AG08396 (cell line): ENCODE results near the gene CYP2W1.
"Not testable (repeated sequence)": the region's sequence is repeated elsewhere in the genome, so short reads cannot be mapped to it uniquely, and the experiment has no call there.

Source experiments
- DNase-seq: peaks from one replicate; pipeline ENCODE4 v3.0.0; 2012; ENCODE audit warnings: low spot score, mixed read lengths

Gene CYP2W1, protein sequence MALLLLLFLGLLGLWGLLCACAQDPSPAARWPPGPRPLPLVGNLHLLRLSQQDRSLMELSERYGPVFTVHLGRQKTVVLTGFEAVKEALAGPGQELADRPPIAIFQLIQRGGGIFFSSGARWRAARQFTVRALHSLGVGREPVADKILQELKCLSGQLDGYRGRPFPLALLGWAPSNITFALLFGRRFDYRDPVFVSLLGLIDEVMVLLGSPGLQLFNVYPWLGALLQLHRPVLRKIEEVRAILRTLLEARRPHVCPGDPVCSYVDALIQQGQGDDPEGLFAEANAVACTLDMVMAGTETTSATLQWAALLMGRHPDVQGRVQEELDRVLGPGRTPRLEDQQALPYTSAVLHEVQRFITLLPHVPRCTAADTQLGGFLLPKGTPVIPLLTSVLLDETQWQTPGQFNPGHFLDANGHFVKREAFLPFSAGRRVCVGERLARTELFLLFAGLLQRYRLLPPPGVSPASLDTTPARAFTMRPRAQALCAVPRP

DNA sequence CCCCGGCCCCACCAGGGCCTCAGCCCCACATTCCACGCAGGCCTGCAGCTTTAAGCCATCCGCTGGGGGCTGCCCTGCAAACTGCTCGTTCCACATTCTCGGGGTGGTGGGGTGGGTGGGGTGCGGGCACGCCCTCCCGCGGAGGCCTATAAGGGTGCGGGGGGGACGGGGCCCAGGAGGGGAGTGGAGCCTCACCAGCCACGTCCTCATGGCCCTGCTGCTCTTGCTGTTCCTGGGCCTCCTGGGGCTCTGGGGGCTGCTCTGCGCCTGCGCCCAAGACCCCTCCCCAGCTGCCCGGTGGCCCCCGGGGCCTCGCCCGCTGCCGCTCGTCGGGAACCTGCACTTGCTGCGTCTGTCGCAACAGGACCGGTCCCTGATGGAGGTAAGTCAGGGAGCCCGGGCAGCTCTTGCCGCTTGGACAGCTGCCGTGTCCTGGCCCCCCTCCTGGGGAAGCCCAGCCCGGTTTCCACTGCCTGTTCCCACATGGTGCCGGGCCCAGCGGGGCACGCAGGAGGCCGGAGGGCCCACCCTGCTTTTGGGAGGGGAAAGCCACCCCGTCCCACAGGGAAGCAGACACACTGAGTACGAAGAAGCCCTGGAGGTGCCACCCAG lies at the start of gene CYP2W1:
CYP2W1 (plus strand) TSS at position 178 of the 612 bp plus-strand sequence; CDS start at position 209, 31 bp downstream.
- no peak for DNase-seq

DNA sequence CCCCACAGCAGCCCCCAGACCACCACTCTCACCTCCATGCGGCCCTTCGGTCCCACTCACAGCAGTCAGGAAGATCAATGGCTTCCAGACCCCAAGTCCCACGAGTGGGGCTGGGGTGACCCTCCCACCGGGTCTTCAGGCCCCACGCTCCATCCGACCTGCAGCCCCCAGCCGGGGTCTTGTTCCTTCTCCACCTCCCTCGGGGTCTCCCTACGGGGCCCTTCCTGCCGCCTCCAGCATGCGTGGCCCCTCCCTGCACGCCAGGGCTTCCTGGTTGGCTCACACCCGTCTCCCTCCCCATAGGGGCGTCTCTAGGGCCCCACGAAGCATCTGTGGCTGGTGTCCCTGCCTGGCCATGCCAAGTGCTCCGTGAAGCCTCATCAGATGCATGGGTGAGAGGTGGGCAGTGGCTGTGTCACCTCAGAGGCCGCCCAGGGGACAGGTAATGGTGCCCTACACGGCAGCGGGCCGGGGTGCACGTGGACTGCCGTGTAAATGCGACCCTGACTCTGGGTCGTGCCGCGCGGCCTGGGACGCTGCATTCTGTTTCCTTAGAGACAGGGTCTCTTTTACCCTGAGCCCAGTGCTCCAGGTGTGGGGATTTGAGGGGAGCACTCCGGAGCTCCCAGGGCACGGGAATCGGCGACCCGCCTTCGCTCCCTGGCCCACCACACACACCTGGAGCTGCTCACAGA lies 48.4 kb upstream of the CYP2W1 start:
- no peak for DNase-seq

DNA sequence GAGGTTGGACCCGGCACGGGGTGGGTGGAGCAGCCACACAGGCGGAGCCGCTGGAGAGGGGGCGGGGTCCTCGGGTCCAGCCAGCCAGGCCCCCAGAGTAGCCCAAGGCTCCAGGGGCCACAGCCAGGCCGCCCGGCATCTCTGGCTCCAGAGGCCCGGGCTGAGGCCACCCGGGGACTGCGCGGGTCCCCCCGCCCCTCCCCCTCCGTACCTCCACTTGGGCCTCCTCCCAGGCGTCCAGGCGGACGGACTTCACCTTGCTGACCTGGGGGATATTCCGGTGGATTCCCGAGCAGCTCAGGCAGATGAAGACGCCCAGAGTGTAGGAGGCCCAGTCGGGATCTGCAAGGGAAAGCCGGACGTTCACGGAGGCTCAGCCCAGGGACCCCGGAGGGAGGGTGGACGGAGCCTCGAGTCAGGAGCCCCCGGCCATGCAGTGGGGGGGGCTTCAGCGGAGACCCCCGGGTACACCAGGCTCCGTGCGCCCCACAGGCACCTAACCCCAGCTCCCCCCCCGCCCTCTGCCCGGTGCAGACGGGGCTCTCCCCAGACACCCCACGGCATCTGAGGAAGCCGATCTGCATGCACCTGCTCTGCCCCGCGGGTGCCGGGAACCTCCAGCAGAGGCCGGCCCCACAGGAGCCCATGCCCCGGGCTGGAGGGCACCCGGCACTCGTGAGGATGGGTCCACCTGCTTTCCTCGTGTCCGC lies 47.7 kb upstream of the CYP2W1 start:
- no peak for DNase-seq

DNA sequence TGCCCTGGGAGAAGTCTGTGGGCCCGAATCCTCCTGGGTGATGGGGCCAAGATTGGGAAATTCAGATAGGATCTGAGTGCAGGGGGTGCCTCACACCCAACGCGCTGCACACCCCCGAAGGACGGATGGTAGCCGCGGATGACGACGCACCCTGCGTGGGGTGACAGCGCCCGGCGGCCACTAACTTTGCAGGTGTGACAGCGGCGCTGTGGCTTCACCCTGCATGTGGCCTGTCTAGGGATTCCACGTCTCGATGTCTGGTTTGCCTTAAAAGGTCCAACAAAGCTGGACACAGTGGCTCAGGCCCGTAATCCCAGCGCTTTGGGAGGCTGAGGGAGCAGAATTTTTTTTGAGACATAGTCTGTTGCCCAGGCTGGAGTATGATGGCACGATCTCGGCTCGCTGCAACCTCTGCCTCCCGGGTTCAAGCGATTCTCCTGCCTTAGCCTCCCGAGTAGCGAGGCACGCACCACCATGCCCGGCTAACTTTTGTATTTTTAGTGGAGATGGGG lies 47.1 kb upstream of the CYP2W1 start:
- DNase-seq = no peak

DNA sequence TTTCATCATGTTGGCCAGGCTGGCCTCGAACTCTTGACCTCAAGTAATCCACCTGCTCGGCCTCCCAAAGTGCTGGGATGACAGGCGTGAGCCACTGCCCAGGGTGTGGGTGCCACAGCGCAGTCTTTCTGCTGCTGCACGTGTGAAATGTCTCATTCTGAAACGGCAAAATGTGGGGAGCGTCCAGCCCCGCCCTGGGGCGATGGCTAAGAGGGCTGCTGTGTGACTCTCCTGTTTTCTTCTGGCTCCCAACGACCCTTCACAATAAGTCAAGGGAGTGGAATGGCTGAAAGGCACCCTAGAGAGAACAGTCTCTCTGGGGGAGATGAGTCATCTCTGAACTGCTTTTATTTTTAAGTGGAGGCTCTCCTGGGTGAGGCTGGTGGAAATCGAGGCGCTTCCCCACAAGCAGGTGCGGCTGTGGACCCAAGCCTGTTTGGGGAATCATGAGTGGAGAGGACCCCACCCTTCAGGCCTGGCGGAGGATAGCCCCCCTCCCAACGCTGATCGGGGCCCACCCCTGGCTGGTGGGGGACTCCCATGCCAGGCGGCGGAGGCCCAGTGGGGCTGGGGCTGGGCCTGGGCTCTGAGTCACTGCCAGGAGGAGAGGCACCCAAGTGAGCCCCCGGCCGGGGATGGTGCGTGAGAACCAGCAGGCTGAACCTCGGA lies 46.5 kb upstream of the CYP2W1 start:
- DNase-seq = peak; percentile 86

DNA sequence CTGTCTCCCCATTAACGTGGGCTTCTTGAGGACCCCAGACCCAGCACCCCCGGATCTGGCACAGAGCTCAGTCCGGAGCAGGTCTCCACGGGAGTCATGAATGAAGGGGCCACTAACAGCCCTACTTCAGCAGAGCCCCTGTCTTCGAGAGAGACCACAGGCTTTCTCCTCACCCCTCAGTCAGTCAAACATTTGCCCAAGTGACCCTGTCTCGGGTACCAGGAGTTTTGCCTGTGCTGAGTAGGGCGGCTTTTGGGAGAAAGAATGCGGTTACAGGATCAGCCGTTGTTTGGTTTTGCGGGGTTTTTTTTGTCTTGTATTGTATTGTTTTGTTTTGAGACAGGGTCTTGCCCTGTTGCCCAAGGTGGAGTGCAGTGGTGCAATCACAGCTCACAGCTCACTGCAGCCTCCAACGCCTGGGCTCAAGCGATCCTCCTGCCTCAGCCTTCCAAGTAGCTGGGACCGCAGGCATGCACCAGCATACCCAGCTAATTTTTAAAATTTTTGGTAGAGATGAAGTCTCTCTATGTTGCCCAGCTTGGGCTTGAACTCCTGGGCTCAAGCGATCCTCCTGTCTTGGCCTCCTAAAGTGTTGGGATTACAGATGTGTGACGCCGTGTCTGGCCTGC lies 45.0 kb upstream of the CYP2W1 start:
- no peak for DNase-seq

DNA sequence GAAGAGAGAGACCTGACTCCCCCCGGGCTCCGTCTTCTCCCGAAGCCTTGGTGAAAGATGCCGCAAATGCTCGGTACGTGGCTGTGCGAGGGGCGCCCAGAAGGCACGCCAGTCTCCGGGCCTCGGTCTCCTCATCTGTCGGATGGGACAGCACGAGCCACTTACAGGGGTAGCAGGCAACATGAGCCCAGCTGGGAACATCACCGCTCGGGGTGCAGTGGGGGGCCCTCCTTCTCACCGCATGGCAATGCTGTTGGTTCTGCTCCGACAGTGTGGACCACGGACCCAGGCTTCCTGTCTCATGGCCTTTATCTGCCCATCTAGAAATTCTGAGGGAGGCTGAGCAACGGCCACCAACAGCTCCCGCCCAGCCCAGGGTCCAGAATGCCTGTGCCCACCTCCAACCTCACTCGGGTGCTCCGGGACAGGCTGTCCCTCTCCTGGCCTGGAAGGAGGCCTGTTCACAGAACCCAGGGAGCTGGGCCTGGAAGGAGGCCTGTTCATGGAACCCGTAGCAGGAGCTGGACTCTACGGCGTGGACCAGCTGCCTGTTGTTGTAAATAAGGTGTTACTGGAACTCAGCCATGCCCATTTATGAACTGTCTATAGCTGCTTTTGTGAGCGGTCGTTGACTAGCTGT lies 44.3 kb upstream of the CYP2W1 start:
- no peak for DNase-seq

DNA sequence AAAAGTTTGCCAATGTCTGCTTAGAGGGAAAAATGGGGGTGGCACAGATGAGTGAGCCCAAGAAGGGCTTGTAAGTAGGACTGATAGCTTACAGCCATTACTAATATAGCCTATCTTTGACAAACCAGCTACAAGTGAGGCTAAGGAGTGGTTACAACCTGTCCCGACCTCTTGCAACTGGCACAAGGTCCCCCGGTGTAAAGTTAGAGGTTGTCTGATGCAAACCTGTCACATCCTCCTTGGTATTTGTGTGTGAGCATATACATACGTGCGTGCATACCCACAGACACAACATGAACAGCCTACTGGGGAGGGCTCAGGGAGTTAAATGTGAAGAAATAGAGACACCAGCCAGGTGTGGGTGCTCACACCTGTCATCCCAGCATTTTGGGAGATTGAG lies 43.1 kb upstream of the CYP2W1 start:
- no peak for DNase-seq

DNA sequence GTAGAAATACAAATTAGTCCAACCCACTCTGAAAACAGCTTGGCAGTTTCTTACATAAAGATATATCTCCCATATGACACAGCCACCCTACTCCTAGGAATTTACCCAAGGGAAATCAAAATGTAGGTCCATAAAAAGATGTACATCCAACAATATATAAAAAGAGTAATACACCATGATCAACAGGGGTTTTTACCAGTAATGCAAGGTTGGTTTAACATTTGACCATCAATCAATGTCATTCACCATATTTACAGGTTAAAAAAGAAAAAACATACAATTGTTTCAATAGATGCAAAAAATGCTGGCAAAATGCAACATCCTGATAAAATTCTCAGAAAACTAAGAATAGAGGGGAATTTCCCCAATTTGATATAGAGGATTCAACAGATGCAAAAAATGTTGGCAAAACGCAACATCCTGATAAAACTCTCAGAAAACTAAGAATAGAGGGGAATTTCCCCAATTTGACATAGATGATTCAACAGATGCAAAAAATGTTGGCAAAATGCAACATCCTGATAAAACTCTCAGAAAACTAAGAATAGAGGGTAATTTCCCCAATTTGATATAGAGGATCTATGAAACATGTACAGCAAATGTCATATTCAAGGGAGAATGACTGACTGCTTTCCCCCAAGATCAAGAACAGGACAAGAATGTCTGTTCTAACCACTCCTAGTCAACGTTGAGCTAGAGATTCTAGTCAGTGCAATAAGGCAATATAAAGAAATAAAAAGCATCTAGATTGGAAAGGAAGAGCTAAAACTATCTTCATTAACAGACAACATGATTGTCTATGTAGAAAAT lies 42.2 kb upstream of the CYP2W1 start:
- DNase-seq = no peak

DNA sequence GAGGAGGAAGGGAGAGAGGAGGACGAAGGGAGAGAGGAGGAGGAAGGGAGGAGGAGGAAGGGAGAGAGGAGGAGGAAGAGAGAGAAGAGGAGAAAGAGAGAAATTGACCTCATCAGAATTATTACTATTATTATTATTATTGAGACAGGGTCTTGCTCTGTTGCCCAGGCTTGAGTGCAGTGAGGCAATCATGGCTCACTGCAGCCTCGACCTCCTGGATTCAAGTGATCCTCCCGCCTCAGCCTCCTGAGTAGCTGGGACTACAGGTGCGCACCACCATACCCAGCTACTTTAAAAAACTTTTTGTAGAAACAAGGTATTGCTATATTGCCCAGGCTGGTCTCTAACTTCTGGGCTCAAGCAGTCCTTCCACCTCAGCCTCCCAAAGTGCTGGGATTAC lies 39.2 kb upstream of the CYP2W1 start:
- not testable (repeated sequence) for DNase-seq

DNA sequence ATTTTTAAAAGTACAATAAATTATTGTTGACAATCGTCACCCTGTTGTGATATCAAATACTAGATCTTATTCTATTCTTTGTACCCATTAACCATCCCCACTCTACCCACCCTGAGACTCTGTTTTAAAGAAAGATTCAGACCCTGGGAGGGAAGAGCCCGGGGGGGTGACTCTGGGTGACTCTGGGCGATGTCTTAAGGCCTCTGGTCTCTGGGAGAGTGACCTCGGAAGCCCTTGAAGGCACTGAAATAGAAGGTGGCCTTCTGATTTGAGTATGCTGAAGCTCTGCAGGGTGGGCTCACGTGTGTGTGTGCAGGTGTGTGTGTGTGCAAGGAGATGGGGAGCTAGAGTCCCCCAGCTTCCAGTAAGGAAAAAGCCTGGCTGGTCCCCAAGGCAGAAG lies 38.2 kb upstream of the CYP2W1 start:
- no peak for DNase-seq

DNA sequence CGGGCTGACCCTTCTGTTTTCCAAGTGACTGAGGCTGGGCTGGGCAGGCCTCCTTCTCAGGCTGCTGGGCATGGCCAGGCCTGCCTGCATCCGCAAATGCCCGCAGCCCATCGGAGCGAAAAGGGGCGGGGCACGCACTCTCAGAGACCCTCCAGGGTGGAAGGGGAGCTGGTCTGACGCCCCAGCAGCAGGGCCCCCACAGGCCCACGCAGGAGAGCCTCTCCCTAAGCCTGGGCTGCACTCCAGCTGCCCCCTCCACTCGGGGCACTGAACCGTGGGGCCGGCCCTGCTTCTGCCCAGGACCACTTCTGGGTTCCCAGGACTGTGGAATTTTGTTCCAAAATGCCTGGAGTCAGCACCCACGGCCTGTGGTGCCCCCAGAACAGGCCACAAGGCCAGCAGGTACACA lies 37.8 kb upstream of the CYP2W1 start:
- DNase-seq = no peak

DNA sequence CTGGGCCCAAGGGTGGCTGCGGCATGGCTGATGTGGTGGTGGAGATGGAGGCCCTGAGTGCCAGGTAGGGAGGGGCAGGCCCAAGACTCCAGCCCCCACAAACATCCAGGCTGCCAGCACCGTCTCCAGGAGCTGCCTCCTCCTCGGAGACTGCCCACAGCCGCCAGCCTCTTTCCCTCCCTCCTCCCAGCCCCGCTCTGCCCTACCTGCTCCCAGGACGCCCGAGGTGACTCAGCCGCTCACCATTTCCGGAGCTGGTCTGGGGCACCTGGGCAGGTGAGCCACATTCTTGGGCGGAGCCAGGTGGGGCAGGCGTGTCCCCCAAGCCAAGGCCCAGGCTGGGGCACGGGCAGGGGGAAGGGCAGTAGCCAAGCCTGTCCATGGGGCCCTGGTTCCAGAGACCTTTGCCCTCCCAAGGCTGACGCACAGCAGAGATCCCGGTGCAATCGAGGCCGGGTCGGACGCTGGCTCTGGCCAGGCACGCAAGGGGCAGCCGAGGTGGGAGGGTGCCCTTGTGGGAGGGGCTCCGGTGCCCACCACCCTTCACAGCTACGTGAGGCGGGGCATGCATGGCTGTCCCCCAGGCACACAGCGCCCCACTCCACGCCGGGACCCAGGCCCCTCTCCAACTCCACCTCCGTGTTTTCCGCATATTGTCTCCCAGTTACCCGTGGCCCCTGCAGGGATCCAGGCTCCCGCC lies 37.3 kb upstream of the CYP2W1 start:
- no peak for DNase-seq

DNA sequence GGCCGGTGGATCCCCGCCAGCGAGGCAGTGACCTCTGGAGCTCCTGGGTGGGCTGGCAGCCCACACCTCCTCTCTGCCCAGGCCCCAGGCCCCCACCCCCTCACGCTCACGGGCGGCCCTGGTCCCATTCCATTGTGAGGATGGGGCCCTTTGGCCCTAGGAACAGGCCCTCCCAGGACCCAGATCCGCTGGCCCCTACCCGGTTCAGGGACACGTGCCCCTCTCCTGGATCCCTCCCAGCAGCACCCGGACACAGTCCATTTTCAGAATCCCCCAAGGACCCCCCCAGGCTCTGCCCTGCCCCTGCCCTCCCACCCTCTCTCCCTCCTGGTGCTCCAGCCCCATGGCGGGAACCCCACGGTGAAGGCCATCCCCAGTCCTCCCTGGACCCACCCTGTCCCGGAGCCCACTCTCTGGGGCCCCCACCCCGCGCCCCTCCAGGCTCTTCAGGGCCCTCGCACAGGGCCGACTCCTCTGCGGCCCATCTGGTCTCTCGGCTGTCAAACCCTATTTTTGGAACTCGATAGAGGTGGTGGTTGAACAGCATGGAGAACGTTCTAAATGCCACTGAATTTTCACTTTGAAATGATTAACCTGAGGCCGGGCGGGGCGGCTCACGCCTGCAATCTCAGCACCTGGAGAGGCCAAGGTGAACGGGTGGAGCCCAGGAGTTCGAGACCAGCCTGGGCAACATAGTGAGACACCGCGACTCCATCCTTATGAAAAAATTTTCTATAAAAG lies 36.6 kb upstream of the CYP2W1 start:
- DNase-seq = no peak

DNA sequence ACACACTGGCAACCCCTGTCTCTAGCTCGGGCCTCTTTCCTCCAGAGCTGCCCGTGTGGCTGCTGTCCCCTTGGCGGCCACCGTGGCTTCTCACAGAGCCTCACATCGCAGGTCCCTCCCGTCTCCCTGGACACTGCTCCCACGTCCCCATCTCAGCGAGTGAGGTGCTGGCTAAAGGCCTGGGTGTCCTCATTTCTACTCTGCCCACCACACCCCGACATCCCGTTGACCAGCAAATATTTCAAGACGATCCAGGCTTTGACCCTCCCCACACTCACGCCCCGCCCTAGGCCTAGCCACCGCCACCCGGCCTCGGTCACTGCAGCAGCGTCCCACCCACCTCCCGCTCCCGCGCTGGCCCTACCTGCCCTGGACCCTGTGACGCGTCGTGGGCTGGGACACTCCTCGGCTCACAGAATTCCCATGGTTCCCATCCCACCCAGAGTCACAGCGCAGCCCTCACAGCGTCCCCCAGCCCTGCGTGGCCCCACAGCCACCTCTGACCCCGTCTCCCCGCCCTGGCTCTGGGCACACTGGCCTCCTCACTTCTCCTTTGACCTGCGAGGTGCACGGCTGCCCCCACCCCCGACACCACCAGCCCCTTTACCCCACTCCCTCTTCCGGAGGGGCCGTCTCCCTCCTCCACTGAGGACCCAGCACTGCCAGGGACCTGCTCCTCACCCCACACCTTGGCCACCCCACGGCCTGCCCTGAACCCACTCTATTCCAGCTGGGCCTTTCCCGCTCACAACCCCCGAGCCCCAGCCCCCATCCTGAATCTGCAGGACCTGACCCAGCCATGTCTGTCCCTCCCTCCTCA lies 35.4 kb upstream of the CYP2W1 start:
- DNase-seq = no peak

DNA sequence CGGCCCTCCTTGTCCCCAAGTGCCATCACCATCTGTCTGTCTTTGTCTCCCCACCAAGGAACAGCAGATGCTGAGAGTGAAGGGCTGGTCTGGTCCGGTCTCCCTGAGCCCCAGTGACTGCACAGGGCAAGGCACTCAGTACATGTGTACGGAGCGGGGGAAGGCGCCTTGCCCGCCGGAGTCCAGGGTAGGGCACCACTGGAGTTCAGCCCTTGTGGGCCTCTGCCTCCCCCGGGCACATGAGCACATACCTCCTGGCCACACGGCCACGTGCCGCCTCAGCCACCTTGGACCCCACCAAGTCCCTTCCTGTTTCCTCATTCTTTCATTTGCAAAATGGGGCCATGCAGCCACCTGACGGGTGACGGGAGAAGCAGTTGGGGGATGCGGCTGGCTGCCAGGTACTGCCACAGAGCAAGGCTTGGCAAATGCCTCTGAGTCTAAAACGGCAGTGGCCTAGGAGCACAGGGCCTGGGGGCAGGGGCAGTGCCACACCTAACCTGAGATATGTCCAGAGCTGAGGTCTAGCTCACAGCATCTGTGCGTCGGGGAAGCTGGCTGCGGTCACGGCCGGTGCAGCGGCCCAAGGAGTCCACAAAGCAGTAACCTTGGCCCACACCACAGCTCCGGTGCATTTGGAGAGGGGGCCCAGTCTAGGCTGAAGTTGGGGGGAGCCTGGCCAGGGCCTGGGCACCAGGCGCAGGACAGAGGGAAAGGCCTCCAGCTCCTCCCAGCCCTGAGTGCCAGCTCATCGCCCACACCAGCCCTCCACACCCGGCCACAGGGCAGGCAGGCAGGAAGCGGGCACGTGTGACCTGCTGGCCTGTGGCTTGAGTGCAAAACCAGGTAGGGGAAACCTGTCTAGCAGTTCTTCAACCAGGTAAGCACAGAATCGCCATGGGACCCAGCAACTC lies 33.7 kb upstream of the CYP2W1 start:
- no peak for DNase-seq
